ENCODE data around the gene DACT1.

Gene DACT1

GRCh38 chr14:58693048-58693447, 55.3 kb downstream of the DACT1 start:
- TF ChIP-seq, protein P1, sequence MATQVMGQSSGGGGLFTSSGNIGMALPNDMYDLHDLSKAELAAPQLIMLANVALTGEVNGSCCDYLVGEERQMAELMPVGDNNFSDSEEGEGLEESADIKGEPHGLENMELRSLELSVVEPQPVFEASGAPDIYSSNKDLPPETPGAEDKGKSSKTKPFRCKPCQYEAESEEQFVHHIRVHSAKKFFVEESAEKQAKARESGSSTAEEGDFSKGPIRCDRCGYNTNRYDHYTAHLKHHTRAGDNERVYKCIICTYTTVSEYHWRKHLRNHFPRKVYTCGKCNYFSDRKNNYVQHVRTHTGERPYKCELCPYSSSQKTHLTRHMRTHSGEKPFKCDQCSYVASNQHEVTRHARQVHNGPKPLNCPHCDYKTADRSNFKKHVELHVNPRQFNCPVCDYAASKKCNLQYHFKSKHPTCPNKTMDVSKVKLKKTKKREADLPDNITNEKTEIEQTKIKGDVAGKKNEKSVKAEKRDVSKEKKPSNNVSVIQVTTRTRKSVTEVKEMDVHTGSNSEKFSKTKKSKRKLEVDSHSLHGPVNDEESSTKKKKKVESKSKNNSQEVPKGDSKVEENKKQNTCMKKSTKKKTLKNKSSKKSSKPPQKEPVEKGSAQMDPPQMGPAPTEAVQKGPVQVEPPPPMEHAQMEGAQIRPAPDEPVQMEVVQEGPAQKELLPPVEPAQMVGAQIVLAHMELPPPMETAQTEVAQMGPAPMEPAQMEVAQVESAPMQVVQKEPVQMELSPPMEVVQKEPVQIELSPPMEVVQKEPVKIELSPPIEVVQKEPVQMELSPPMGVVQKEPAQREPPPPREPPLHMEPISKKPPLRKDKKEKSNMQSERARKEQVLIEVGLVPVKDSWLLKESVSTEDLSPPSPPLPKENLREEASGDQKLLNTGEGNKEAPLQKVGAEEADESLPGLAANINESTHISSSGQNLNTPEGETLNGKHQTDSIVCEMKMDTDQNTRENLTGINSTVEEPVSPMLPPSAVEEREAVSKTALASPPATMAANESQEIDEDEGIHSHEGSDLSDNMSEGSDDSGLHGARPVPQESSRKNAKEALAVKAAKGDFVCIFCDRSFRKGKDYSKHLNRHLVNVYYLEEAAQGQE (IDR thresholded peaks at IDR 0.05; ENCODE audit: insufficient replicate concordance, low read depth) = no peak
- no peak for TF ChIP-seq POLR2AphosphoS5 (IDR thresholded peaks at IDR 0.05; ENCODE audit: low read depth)
- TF ChIP-seq SPI1 (IDR thresholded peaks at IDR 0.05; ENCODE audit: borderline replicate concordance, low read depth) = no peak
- TF ChIP-seq GABPA (IDR thresholded peaks at IDR 0.05; ENCODE audit: low read depth) = no peak
- TF ChIP-seq, protein P2, sequence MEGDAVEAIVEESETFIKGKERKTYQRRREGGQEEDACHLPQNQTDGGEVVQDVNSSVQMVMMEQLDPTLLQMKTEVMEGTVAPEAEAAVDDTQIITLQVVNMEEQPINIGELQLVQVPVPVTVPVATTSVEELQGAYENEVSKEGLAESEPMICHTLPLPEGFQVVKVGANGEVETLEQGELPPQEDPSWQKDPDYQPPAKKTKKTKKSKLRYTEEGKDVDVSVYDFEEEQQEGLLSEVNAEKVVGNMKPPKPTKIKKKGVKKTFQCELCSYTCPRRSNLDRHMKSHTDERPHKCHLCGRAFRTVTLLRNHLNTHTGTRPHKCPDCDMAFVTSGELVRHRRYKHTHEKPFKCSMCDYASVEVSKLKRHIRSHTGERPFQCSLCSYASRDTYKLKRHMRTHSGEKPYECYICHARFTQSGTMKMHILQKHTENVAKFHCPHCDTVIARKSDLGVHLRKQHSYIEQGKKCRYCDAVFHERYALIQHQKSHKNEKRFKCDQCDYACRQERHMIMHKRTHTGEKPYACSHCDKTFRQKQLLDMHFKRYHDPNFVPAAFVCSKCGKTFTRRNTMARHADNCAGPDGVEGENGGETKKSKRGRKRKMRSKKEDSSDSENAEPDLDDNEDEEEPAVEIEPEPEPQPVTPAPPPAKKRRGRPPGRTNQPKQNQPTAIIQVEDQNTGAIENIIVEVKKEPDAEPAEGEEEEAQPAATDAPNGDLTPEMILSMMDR (IDR thresholded peaks at IDR 0.05; ENCODE audit: insufficient read depth, low read length) = no peak
- Histone ChIP-seq H3K4me3 (replicated peaks; ENCODE audit: insufficient read depth, low read length) (no peak overlapping the region), H3K27me3 (ENCODE audit: insufficient read depth, poor library complexity, severe bottlenecking) (no peaks in the 10 kb centered on the region), H3K27ac (replicated peaks) (no peak overlapping the region)
- no peak for DNase-seq (ENCODE audit: low read depth in 1 of 2, low spot score in 1 of 2)

- TF ChIP-seq, protein P2 (IDR thresholded peaks at IDR 0.05; ENCODE audit: insufficient read depth, low read length) = no peak
- TF ChIP-seq SPI1 (IDR thresholded peaks at IDR 0.05; ENCODE audit: borderline replicate concordance, low read depth) = no peak
- no peak for TF ChIP-seq POLR2AphosphoS5 (IDR thresholded peaks at IDR 0.05; ENCODE audit: low read depth)
- TF ChIP-seq GABPA (IDR thresholded peaks at IDR 0.05; ENCODE audit: low read depth) = no peak
- TF ChIP-seq, protein P1 (IDR thresholded peaks at IDR 0.05; ENCODE audit: insufficient replicate concordance, low read depth) = no peak
- H3K27me3 ChIP-seq (ENCODE audit: insufficient read depth, poor library complexity, severe bottlenecking) = no peaks in the 10 kb centered on the region
- no peak overlapping the region for H3K4me3 ChIP-seq (replicated peaks; ENCODE audit: insufficient read depth, low read length)
- no peak overlapping the region for H3K27ac ChIP-seq (replicated peaks)
- no peak for DNase-seq (ENCODE audit: low read depth in 1 of 2, low spot score in 1 of 2)
Measured at GRCh38 chr14:58695514-58695913, 57.8 kb downstream of the DACT1 start.

- DNase-seq (ENCODE audit: low read depth in 1 of 2, low spot score in 1 of 2) = no peak
Measured at GRCh38 chr14:58697266-58697929, 59.6 kb downstream of the DACT1 start.

More at GRCh38 chr14:58697266-58697929, 59.6 kb downstream of the DACT1 start:
- Histone ChIP-seq H3K27ac (replicated peaks) (no peak overlapping the region), H3K27me3 (ENCODE audit: insufficient read depth, poor library complexity, severe bottlenecking) (no peaks in the 10 kb centered on the region), H3K4me3 (replicated peaks; ENCODE audit: insufficient read depth, low read length) (no peak overlapping the region)
- TF ChIP-seq GABPA (IDR thresholded peaks at IDR 0.05; ENCODE audit: low read depth) (no peak), POLR2AphosphoS5 (IDR thresholded peaks at IDR 0.05; ENCODE audit: low read depth) (no peak)
- TF ChIP-seq, protein P2 (IDR thresholded peaks at IDR 0.05; ENCODE audit: insufficient read depth, low read length) = no peak
- TF ChIP-seq, protein P1 (IDR thresholded peaks at IDR 0.05; ENCODE audit: insufficient replicate concordance, low read depth) = no peak
